RWPE2 (cell line): ENCODE data around the gene CBLC.

Experiments
- ATAC-seq: fragments of 200-7000 bp; cut with Tn5 transposase; 3 replicates; pipeline ENCODE4 v1.9.1; 2021; ENCODE audit warnings: low read depth
- DNase-seq: peaks from one replicate; pipeline ENCODE4 v3.0.0-alpha.2; 2020; ENCODE audit warnings: low spot score
- H3K27ac ChIP-seq: fragments of 450-650 bp; 2 replicates; pipeline ENCODE4 v1.5.1; 2017; ENCODE audit warnings: mild to moderate bottlenecking; ENCODE audit not compliant: poor library complexity, severe bottlenecking
- H3K27me3 ChIP-seq: fragments of 250-450 bp; sonication (Bioruptor Pico); 2 replicates; pipeline ENCODE4 v1.5.1; 2021; ENCODE audit warnings: mild to moderate bottlenecking, moderate library complexity; ENCODE audit not compliant: insufficient read depth, poor library complexity, severe bottlenecking
- H3K36me3 ChIP-seq: fragments of 250-450 bp; sonication (Bioruptor Pico); 2 replicates; pipeline ENCODE4 v1.5.1; 2020; ENCODE audit warnings: low read depth, mild to moderate bottlenecking, moderate library complexity
- H3K4me1 ChIP-seq: fragments of 250-450 bp; sonication (Bioruptor Pico); 2 replicates; pipeline ENCODE4 v1.5.1; 2021; ENCODE audit warnings: mild to moderate bottlenecking, moderate library complexity; ENCODE audit not compliant: insufficient read depth, poor library complexity, severe bottlenecking
- H3K4me3 ChIP-seq: fragments of 250-450 bp; sonication (Bioruptor Pico); 2 replicates; pipeline ENCODE4 v1.5.1; 2021; ENCODE audit warnings: mild to moderate bottlenecking, moderate library complexity; ENCODE audit not compliant: severe bottlenecking
- H3K9me3 ChIP-seq: fragments of 250-450 bp; sonication (Bioruptor Pico); 2 replicates; pipeline ENCODE4 v1.5.1; 2021; ENCODE audit warnings: mild to moderate bottlenecking, moderate library complexity; ENCODE audit not compliant: severe bottlenecking
- CTCF ChIP-seq: fragments of 450-650 bp; IDR thresholded peaks from one replicate; pipeline ENCODE4 v1.5.1; 2017; ENCODE audit warnings: mild to moderate bottlenecking, moderate library complexity; ENCODE audit not compliant: poor library complexity, severe bottlenecking

Gene CBLC

GRCh38 chr19:44746616-44746945, 31.1 kb upstream of the CBLC start:
- no peak for DNase-seq
- H3K9me3 ChIP-seq = no peaks in the 10 kb centered on the region
- H3K4me3 ChIP-seq = no peak overlapping the region
- no peaks in the 10 kb centered on the region for H3K27me3 ChIP-seq
- peaks cover 18% of the 10 kb centered on the region for H3K36me3 ChIP-seq
- peaks cover 19% of the 10 kb centered on the region for H3K4me1 ChIP-seq
- ATAC-seq = no peak
- TF ChIP-seq CTCF = no peak
- H3K27ac ChIP-seq = peak overlapping the region; percentile 96

GRCh38 chr19:44746946-44747738, 30.5 kb upstream of the CBLC start:
- peaks cover 24% of the 10 kb centered on the region for H3K36me3 ChIP-seq
- TF ChIP-seq CTCF = no peak
- peak; percentile 96 for DNase-seq
- peak overlapping the region; percentile 97 for H3K4me3 ChIP-seq
- peaks cover 18% of the 10 kb centered on the region for H3K4me1 ChIP-seq
- H3K27ac ChIP-seq = peak overlapping the region; percentile 96
- no peaks in the 10 kb centered on the region for H3K9me3 ChIP-seq
- ATAC-seq = peak; percentile 66
- no peaks in the 10 kb centered on the region for H3K27me3 ChIP-seq

GRCh38 chr19:44747739-44748425, 29.8 kb upstream of the CBLC start:
- peaks cover 31% of the 10 kb centered on the region for H3K36me3 ChIP-seq
- no peaks in the 10 kb centered on the region for H3K9me3 ChIP-seq
- peaks cover 14% of the 10 kb centered on the region for H3K4me1 ChIP-seq
- TF ChIP-seq CTCF = no peak
- peak overlapping the region; percentile 97 for H3K4me3 ChIP-seq
- H3K27me3 ChIP-seq = no peaks in the 10 kb centered on the region
- DNase-seq (peak; percentile 82), ATAC-seq (peak; percentile 35)
- peak overlapping the region; percentile 96 for H3K27ac ChIP-seq

- ATAC-seq (peak; percentile 34), DNase-seq (peak; percentile 80)
- no peak for TF ChIP-seq CTCF
- Histone ChIP-seq H3K4me3 (peak within 1 kb of the TSS; percentile 97), H3K27ac (peak within 1 kb of the TSS; percentile 96), H3K27me3 (no peaks in the 10 kb centered on the region), H3K36me3 (peaks cover 32% of the 10 kb centered on the region), H3K4me1 (peaks cover 15% of the 10 kb centered on the region), H3K9me3 (no peaks in the 10 kb centered on the region)
Measured at GRCh38 chr19:44748426-44749254, 29.1 kb upstream of the CBLC start, which contains the start of gene BCL3. BCL3 (plus strand) TSS chr19:44748708; CDS start chr19:44748791, 83 bp downstream.
